PC-9 (cell line): ENCODE data around the gene SLC43A1. TPM values are rescaled to one million over a fixed set of nuclear protein-coding genes. Genes with fewer than 3 reads are reported as not detected.

ENCODE experiments used
- BruUV-seq: library from RNA; stranded (reverse); fragments of 400-500 nt; replicated peaks from 2 replicates; lab custom pipeline; 2021; lab: Mats Ljungman, UMichigan
- CTCF ChIA-PET: fragments of 300-600 bp; sonication (Branson Sonifier 250); formaldehyde crosslinking; loops from one replicate; lab custom pipeline; 2022; ENCODE audit warnings: antibody characterized with exemption; lab: Charles Lee
- POLR2A ChIA-PET: fragments of 300-600 bp; sonication (Branson Sonifier 250); formaldehyde crosslinking; loops from one replicate; lab custom pipeline; 2022; ENCODE audit warnings: antibody characterized with exemption; ENCODE audit not compliant: unreplicated experiment; lab: Charles Lee
- DNase-seq, 2 experiments: peaks; one replicate each; pipeline versions ENCODE4 v3.0.0 to v3.0.0-alpha.2; 2015 to 2022; ENCODE audit warnings: mixed read lengths in 1 of 2
- H2AFZ ChIP-seq: fragments of 200-600 bp; sonication (generic); 2 replicates; pipeline ENCODE4 v1.8.1; 2017; ENCODE audit warnings: antibody characterized with exemption
- H3F3A ChIP-seq: fragments of 200-600 bp; sonication (generic); 2 replicates; pipeline ENCODE4 v1.8.1; 2017; ENCODE audit warnings: antibody characterized with exemption, mild to moderate bottlenecking, low read depth; ENCODE audit not compliant: insufficient read depth
- H3K27ac ChIP-seq: fragments of 200-600 bp; sonication (generic); 2 replicates; pipeline ENCODE4 v1.6.1; 2016; ENCODE audit warnings: mixed run types
- H3K27me3 ChIP-seq: fragments of 200-600 bp; sonication (generic); 2 replicates; pipeline ENCODE4 v1.6.1; 2016; ENCODE audit warnings: low read depth, mixed run types; ENCODE audit not compliant: insufficient read depth
- H3K36me3 ChIP-seq: fragments of 200-600 bp; sonication (generic); 2 replicates; pipeline ENCODE4 v1.6.1; 2016; ENCODE audit warnings: low read depth, mixed run types
- H3K4me1 ChIP-seq: fragments of 200-600 bp; sonication (generic); replicated peaks from 2 replicates; pipeline ENCODE4 v1.6.1; 2016; ENCODE audit warnings: mixed run types; ENCODE audit not compliant: insufficient read depth
- H3K4me2 ChIP-seq: fragments of 200-600 bp; sonication (generic); 2 replicates; pipeline ENCODE4 v1.6.1; 2017; ENCODE audit warnings: mixed run types
- H3K4me3 ChIP-seq: fragments of 200-600 bp; sonication (generic); 2 replicates; pipeline ENCODE4 v1.6.1; 2016; ENCODE audit warnings: mixed run types
- H3K79me2 ChIP-seq: fragments of 200-600 bp; sonication (generic); 2 replicates; pipeline ENCODE4 v1.6.1; 2017; ENCODE audit warnings: low read depth, mixed run types
- H3K9me2 ChIP-seq: fragments of 200-600 bp; sonication (generic); 2 replicates; pipeline ENCODE4 v1.8.1; 2017; ENCODE audit warnings: mild to moderate bottlenecking; ENCODE audit not compliant: insufficient read depth
- H3K9me3 ChIP-seq: fragments of 200-600 bp; sonication (generic); 2 replicates; pipeline ENCODE4 v1.8.1; 2016; ENCODE audit warnings: low read depth; ENCODE audit not compliant: insufficient read depth
- H4K20me1 ChIP-seq: fragments of 200-600 bp; sonication (generic); 2 replicates; pipeline ENCODE4 v1.8.1; 2017; ENCODE audit not compliant: insufficient read depth
- CTCF ChIP-seq: fragments of 200-600 bp; sonication (generic); conservative IDR thresholded peaks from 2 replicates; pipeline ENCODE4 v1.6.1; 2017; ENCODE audit warnings: mixed run types, antibody characterized with exemption, mild to moderate bottlenecking, moderate library complexity
- EZH2 ChIP-seq: fragments of 200-600 bp; sonication (generic); IDR thresholded peaks from 2 replicates; pipeline ENCODE4 v1.8.0; 2017; ENCODE audit warnings: antibody characterized with exemption, low read depth
- intact Hi-C: fragments of 100-400 bp; cut with micrococcal nuclease; formaldehyde crosslinking; loops from one replicate; pipeline ENCODE4 v1.10.0; 2022; ENCODE audit not compliant: unreplicated experiment
- total RNA-seq: library from RNA; stranded (reverse); gene quantifications from 2 replicates; pipeline ENCODE4 v1.2.3, GENCODE V29; 2021

SLC43A1 gene
- total RNA-seq, 1 experiment from 2014 or later = 4.0 TPM

- CTCF ChIA-PET = no interaction called here
- no peak for DNase-seq
- Histone ChIP-seq H2AFZ (no peak overlapping the region), H3K9me3 (no peaks in the 10 kb centered on the region), H3K79me2 (no peaks in the 10 kb centered on the region), H3K36me3 (no peaks in the 10 kb centered on the region), H4K20me1 (no peaks in the 10 kb centered on the region), H3K9me2 (no peaks in the 10 kb centered on the region), H3F3A (no peaks in the 10 kb centered on the region), H3K27me3 (no peaks in the 10 kb centered on the region), H3K4me1 (no peaks in the 10 kb centered on the region), H3K4me2 (no peak overlapping the region), H3K4me3 (no peak overlapping the region), H3K27ac (no peak overlapping the region)
- intact Hi-C loops = no loop called here
- POLR2A ChIA-PET = no interaction called here
- no peak for TF ChIP-seq CTCF
- TF ChIP-seq EZH2 = no peak
- no TSS peak for BruUV-seq
These were observed 47.2 kb downstream of the SLC43A1 start for GRCh38 chr11:57468276-57468675.

GRCh38 chr11:57467508-57468157 lies 47.9 kb downstream of the SLC43A1 start:
- no peaks in the 10 kb centered on the region for H3K4me1 ChIP-seq
- no peaks in the 10 kb centered on the region for H3K9me2 ChIP-seq
- H3K27me3 ChIP-seq = no peaks in the 10 kb centered on the region
- H3K27ac ChIP-seq = no peak overlapping the region
- BruUV-seq = no TSS peak
- intact Hi-C loops = no loop called here
- no peak for DNase-seq
- no peak overlapping the region for H3K4me3 ChIP-seq
- H3F3A ChIP-seq = no peaks in the 10 kb centered on the region
- H3K36me3 ChIP-seq = no peaks in the 10 kb centered on the region
- ChIA-PET CTCF (no interaction called here), POLR2A (no interaction called here)
- no peak overlapping the region for H2AFZ ChIP-seq
- no peaks in the 10 kb centered on the region for H3K79me2 ChIP-seq
- no peak overlapping the region for H3K4me2 ChIP-seq
- no peaks in the 10 kb centered on the region for H3K9me3 ChIP-seq
- TF ChIP-seq EZH2 = no peak
- TF ChIP-seq CTCF = no peak
- H4K20me1 ChIP-seq = no peaks in the 10 kb centered on the region

- Histone ChIP-seq H3K36me3 (no peaks in the 10 kb centered on the region), H3K79me2 (no peaks in the 10 kb centered on the region), H2AFZ (no peak overlapping the region), H4K20me1 (no peaks in the 10 kb centered on the region), H3K4me3 (no peak overlapping the region), H3K9me3 (no peaks in the 10 kb centered on the region), H3K9me2 (no peaks in the 10 kb centered on the region), H3K27me3 (no peaks in the 10 kb centered on the region), H3F3A (no peaks in the 10 kb centered on the region), H3K4me1 (no peaks in the 10 kb centered on the region), H3K27ac (no peak overlapping the region), H3K4me2 (no peak overlapping the region)
- TF ChIP-seq CTCF (no peak), EZH2 (no peak)
- POLR2A ChIA-PET = no interaction called here
- CTCF ChIA-PET = no interaction called here
- intact Hi-C loops = no loop called here
- DNase-seq = no peak
- no TSS peak for BruUV-seq
These were observed 48.8 kb downstream of the SLC43A1 start for GRCh38 chr11:57466680-57467079.
